Measurements from ENCODE around the gene TFR2.

Gene TFR2

GRCh38 chr7:100584683-100585510 is 56.5 kb downstream of the TFR2 start:
- DNase-seq: no peak

GRCh38 chr7:100584054-100584682 is 57.2 kb downstream of the TFR2 start:
- no peak for DNase-seq

GRCh38 chr7:100583132-100584053 is 58.0 kb downstream of the TFR2 start:
- peak; percentile 65 to 68 for DNase-seq

- DNase-seq: no peak
Observed at GRCh38 chr7:100582650-100583049, 58.7 kb downstream of the TFR2 start.

- no peak for DNase-seq
Observed at GRCh38 chr7:100582041-100582579, 59.2 kb downstream of the TFR2 start.

- no peak for DNase-seq
Observed at GRCh38 chr7:100580466-100581283, 60.7 kb downstream of the TFR2 start.

GRCh38 chr7:100578246-100579183 is 62.8 kb downstream of the TFR2 start:
- DNase-seq: no peak

- no peak for DNase-seq
Observed at GRCh38 chr7:100577507-100577906, 63.8 kb downstream of the TFR2 start.

- DNase-seq: no peak
Observed at GRCh38 chr7:100577103-100577502, 64.2 kb downstream of the TFR2 start.

GRCh38 chr7:100576384-100576993 is 64.9 kb downstream of the TFR2 start:
- no peak for DNase-seq

GRCh38 chr7:100575746-100576383 is 65.5 kb downstream of the TFR2 start:
- DNase-seq: no peak

- DNase-seq: no peak
Observed at GRCh38 chr7:100575206-100575631, 66.1 kb downstream of the TFR2 start.

- DNase-seq: no peak
Observed at GRCh38 chr7:100574362-100575205, 66.8 kb downstream of the TFR2 start.

- no peak for DNase-seq
Observed at GRCh38 chr7:100573691-100574361, 67.5 kb downstream of the TFR2 start, which contains the start of gene SAP25. SAP25 (minus strand) TSS chr7:100573900; CDS start chr7:100573742, 158 bp downstream.

GRCh38 chr7:100572949-100573675 is 68.2 kb downstream of the TFR2 start:
- no peak for DNase-seq

GRCh38 chr7:100572281-100572948 is 68.9 kb downstream of the TFR2 start:
- no peak for DNase-seq

- DNase-seq: no peak
Observed at GRCh38 chr7:100571829-100572116, 69.6 kb downstream of the TFR2 start.

Measured in CD4-positive, alpha-beta T cell treated with Interleukin-4 for 1 hour (primary cell).